GM19438 (cell line): ENCODE data around the gene CYP1B1.
"Not testable (repeated sequence)": the region's sequence is repeated elsewhere in the genome, so short reads cannot be mapped to it uniquely, and the experiment has no call there.

Experiments
- ATAC-seq: cut with Tn5 transposase; IDR thresholded peaks from one replicate; pipeline ENCODE4 v1.9.1; 2021; ENCODE audit warnings: low read depth; ENCODE audit not compliant: unreplicated experiment

The CYP1B1 gene

DNA sequence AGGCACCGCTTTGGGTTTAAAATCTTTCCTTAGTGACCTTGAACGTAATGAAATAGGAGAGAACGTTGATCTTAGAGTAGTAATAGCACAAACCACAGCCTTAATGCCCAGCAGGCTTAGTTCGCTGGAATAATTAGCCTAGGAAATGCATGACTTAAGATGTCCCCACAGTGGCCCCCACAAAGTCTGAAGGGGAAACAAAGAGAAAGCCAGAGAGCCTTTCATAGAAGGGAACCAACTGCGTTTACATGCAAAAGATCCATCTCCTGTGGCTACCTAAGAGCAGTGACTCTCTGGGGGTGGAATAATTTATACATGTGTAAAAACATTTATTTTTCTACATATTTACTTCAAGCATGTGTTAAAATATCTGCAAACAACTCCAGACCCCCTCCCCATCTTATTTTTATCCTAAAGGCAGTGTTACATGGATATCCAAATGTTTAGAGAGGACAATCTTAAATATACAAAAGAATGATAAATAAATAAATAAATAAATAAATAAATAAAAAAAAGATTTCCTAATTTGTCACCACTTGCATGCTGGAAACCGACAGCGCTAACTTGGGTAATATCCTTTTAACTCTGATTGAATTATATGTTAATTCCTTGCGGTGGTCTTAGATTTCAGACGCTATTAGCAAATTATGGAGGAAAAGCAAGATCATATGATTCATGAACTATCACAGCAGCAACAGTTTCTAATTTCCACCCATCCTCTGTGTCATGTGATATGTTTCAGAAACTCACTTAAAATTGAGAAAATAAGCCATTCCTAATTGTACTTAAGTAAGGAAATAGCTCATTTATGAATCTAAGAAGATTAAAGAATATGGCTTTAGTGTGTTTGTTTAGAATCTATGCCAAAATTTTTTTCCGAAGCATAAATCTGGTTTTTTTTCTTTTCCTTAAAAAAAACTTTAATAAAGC is 23.4 kb upstream of the CYP1B1 start:
- ATAC-seq, result no peak

DNA sequence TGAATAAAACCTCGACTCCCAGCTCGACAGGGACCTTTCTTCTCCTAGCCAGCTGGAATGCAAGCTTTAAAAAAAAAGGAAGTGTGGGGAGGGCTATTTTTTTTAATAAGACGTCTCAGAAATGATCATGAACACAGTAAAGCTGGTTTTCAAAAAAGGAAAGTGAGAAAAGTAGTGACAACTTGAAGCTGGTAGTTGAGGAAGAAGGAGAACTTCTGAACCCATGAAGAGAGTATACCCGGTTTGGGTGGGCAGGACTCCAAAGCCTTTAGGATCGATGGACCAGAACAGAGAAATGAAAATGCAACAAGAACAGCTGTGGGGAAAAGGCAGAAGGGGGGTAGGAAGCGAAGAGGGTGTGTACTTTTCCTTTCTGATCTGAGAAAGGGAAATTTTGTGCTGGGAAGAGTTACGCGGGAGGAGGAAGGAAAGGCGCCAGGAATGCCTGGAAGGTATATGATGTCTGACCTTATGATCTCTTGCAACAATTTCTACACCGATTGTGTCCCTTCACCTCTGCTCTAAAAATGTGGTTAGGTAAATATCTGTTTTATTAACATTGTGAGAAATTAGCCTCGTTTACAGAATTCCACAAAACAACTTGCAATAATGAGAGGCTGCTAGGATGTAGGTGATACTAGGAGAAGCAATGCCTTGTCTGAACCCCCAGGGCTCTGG is 22.6 kb upstream of the CYP1B1 start:
- no peak for ATAC-seq

DNA sequence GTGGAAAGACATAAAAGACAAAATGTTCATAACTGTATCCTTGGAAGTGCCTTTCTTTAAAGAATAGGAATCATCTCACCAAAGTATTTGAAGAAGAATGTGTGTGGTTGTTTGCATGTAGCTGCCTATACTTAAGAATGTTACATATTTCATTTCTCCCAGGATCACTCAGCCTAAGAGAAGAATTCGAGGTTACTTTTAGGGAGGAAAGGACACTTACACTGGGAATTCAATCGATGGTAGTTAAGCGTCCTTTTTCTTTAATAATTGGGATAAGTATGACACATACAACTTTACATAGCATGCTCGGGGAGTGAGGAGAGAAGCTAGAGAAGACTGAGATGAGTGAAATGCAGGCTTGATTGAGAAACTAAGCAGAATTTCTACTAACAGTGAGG is 22.0 kb upstream of the CYP1B1 start:
- ATAC-seq, result no peak

DNA sequence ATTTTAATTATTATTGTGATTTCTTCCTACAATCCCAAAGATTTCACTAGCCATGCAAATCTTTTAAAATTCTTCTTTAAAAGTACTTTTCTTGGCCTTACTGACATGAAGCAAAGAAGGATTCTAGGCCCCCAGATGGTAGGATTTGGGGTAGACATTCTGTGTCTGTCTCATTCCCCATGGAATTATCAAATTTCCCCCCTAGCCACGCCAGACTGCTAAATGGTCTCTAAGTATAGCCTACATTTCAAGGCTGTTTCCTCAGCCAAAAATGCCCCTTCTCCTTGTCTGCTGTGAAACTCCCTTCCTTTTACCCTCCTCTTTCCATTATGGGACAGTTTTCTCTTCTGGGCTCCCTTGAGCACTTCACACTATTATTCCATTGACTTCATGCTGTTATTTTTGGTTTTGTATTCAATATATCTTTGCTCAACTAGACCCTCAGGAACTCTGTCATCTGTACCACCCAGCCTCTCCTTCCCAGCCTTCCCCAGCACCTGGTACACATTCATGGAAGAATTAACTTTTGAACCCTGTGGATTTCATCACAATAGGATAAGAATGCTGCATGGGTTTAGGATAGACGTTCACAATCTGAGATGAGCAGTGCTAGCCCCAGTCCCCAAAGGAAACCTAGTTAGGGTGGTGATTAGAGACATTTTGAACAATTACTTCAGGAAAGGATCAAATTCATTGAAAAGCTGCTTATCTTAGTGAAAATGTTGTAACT is 21.5 kb upstream of the CYP1B1 start:
- ATAC-seq, result no peak

DNA sequence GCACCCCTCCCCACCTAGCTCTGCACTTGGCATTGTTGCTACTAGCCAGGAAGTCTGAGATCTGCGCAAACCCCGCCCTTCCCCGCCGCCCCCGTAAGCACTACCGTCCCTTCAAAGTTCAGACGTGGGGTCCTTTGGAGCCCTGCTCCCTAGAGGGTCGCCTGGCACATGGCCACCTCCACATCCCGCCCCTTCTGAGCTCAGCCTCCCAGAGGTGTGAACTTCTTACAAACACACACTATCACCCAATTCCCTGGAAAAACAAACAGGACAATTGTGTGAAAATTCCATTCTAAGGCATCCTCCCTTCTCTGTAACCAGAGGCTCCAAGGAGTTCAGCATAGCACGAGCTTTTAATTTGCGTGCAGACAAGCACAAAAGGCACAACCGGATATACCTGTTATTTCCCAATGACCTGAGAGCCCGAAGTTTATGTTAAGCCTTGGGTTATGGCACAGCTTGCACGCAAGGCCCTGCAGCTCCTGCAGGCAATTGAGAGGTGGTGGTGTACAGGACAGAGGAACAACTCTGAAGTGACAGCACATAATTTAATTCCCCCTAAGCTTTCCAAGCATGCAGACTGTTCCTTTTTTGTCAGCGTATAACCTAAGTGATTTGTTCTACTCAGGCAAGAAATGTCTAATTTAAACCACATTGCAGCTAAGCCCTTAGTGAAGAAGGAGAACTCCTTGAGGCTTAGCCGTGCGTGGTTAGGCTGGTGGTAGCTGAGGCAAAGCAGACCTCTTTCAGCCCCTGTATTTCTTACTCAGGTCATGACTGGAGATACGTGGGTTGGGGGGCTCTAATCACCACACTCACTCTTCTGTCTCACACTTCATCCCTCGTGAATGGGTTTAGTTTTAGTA is 20.3 kb upstream of the CYP1B1 start:
- no peak for ATAC-seq

DNA sequence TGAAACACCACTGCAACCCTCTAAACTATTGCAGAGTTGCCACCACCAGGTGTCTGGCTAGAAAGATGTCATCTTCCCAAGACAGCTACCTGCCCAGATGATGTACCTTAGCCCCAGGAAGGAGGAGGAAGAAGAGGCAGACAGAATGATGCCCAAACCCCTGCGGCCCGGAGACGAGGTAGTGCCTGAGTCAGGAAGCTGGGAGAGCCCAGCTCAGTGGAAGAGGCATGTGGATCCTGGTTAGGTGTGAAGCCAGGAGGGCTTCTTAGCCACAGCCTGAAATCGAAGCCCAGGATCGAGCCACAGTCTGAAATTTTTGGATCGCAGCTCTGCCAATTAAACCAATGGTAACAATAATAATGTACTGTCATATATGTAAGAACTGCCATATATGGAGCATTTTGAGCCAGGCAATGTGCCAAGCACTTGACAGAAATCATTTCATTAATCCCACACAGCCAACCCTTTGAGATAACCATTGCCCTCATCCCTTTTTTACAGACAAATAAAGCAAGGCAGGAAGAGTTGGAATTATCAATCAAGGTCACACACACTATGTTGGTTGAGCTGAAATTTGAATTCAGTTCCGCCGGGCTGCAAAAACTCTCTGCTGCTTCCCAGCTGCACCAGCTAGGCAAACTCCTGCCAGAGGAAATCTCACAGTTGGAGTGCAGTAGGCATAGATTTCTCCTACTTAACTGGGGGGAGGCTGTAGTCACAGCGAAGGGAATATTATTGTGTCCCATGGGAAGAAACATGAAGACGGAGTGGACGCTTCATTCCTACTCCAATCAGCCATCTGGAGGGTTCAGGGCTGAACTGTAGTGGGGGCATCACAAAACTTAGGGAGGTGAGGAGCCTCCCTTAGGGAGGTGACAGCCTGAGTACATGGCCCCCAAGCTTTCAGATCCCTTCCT is 19.4 kb upstream of the CYP1B1 start:
- no peak for ATAC-seq

DNA sequence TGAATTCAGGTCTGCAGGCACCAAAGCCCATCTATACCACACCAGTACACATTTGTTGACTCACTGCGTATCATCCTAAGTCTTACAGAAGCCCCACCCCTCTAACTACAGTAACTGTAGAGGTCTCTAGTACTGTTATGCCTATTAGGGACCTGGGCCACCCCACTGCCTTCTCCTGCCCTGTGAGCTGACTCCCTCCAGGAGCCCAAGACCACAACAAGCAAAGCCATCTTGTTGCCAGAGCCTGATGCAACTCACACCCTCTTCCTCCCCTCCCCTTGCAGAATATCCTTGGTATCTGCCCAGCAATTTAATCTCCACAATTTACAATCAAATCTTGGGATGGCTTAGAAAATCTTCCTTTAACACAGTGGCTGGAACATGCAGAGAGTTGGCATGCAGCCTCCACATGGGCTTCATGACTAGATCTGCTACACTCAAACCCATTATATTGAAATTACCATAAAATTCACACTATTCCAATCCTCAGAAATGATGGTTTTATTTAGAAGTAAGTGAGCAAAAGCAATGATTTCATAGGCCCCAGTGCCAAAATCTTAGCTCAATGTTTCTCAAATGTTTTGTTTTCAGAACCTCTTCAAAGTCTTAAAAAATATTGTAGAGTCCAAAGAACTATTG is 17.7 kb upstream of the CYP1B1 start:
- ATAC-seq, result no peak

DNA sequence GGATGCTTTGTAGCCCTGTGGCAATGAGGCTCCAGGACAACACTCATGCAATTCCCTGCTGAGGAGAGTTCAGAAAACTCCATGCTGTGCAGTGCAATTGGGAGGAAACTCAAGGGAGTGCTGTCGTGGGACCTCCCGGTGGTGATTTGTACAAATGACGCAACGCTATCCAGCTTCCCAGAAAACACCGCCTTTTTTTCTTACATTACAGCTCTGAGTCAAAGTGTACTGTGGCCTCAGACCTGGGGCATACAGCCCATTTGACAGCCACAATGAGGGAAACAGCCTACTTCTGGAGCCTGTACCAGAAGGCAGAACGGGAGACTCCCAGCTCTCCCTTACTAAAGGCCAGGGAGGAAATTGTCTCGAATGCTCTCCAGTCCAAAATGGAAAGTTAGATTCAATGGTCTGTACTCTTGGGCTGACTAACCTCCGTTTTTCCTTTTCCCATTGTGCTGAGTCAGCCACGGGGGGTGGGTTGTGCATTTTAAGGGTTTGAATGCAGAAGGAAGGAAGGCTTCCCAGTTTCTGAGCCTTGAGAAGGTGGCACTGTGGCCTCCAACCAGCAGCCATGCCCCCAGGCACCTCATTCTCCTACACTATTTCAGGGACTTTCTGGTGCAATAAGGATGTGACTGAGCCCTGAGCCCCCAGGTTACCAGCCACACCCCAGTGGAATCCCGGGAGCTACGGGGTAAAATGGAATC is 16.4 kb upstream of the CYP1B1 start:
- ATAC-seq, result no peak

DNA sequence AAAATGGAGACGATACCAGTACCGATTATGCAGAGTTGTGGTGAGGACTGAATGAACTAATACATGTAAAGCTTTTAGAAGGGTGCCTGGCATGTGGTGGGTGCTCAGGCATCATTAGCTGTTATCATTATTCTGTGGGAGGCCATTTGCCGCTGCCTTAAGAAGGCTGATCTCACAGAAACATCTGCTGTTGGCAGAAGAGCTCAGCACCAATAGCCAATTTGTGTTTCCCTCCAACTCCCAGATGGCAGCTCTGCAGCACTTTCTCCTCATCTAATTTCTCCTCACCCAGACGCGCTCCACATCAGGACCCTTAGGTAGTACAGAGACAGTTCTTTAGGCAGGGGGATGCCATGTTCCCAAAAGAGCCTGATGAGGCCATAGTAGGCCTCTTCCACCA is 15.8 kb upstream of the CYP1B1 start:
- no peak for ATAC-seq

DNA sequence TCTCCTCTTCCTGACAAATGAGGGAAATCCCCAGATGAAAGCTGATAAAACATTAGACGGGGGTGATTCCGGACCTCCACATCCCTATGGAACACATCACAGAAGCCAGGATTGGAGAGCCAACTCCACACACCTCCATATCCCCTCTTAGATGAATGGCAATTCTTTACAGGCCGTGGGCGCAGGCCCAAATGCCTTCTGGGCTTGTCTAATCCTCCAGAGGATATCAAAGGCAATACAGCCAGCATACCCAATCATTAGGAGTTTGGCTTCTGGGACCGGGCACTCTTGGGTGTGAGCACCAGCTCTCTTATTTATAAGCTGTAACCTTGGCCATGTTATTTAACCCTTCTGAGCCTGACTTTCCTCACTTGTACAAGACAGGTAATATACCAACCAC is 15.0 kb upstream of the CYP1B1 start:
- ATAC-seq, result no peak

DNA sequence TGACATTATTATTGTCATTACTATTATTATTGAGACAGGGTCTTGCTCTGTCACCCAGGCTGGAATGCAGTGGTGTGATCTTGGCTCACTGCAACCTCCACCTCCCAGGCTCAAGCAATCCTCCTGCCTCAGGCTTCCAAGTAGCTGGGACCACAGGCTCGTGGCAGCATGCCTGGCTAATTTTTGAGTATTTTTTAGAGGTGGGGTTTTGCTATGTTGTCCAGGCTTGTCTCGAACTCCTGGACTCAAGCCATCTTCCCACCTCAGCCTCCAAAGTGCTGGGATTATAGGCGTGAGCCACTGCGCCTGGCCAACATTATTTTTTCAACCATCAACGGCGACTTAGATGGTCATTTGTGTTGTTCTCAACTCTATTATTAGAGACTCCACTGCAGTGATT is 14.3 kb upstream of the CYP1B1 start:
- ATAC-seq, result not testable (repeated sequence)

DNA sequence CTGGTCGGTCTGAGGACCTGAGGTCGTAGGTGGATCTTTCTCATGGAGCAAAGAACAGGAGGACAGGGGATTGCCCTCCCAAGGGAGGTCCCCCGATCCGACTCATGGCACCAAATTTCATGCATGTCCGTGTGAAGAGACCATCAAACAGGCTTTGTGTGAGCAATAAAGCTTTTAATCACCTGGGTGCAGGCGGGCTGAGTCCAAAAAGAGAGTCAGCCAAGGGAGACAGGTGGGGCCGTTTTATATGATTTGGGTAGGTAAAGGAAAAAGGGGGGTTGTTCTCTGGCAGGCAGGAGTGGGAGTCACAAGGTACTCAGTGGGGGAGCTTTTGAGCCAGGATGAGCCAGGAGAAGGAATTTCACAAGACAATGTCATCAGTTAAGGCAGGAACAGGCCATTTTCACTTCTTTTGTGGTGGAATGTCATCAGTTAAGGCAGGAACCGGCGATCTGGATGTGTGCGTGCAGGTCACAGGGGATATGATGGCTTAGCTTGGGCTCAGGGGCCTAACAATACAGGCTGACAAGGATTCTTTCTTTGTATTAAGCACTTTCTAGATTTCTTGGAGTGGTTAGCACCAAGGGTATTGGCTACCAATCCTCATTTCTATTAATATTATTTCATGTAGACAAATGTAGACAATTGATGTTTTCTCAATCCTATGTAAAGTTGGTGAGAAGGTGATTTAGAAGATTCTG is 10.2 kb upstream of the CYP1B1 start:
- ATAC-seq, result not testable (repeated sequence)

DNA sequence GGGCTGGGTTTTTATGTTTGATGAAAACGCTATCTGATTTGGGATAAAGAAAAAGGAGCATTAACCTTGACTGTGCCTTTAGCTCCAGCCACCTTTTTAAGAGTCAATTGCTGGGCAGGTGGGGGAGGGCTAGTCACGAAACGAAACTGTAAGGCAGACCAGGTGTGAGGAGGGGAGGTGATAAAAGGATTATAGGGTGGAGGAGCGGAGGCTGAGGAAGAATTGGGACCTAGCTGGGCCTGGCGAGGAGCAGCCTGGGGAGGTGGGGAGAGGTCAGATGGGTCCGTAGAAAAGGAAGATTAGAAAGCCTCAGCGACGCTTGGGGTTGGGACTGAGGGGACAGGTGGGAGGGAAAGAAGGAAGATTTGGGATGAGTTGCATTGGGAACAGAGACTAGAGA is 8.6 kb upstream of the CYP1B1 start:
- ATAC-seq, result not testable (repeated sequence)

DNA sequence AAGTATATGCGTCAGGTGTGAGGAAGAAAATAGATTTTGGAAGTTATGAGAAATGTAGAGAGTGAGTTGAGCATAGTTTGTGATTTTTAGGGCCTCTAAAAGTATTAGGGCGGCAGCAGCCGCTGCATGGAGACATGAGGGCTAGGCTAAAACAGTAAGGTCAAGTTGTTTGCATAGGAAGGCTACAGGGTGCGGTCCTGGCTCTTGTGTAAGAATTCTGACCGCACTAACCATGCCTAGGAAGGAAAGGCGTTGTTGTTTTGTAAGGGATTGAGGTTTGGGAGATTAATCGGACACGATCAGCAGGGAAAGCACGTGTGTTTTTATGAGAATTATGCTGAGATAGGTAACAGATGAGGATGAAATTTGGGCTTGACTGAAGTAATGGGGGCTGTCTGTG is 6.8 kb upstream of the CYP1B1 start:
- not testable (repeated sequence) for ATAC-seq

DNA sequence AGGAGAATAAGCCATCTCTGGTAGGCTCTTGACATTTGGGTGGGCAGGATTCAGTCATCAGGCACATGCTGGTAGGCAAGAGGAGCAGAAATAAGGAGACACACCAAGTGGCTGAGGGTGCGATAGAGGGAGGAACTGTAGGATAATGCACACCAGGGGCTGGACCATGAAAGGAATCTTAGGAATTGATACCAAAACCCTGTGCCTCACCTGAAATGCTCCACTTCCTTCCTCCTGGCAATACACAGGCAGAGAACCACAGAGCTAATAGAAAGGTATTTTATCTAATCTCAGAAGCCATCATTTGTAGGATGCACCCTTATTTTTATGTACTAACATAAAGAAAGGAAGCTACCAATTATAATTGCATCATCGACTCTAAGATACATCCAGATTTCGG is 4.4 kb upstream of the CYP1B1 start:
- no peak for ATAC-seq

DNA sequence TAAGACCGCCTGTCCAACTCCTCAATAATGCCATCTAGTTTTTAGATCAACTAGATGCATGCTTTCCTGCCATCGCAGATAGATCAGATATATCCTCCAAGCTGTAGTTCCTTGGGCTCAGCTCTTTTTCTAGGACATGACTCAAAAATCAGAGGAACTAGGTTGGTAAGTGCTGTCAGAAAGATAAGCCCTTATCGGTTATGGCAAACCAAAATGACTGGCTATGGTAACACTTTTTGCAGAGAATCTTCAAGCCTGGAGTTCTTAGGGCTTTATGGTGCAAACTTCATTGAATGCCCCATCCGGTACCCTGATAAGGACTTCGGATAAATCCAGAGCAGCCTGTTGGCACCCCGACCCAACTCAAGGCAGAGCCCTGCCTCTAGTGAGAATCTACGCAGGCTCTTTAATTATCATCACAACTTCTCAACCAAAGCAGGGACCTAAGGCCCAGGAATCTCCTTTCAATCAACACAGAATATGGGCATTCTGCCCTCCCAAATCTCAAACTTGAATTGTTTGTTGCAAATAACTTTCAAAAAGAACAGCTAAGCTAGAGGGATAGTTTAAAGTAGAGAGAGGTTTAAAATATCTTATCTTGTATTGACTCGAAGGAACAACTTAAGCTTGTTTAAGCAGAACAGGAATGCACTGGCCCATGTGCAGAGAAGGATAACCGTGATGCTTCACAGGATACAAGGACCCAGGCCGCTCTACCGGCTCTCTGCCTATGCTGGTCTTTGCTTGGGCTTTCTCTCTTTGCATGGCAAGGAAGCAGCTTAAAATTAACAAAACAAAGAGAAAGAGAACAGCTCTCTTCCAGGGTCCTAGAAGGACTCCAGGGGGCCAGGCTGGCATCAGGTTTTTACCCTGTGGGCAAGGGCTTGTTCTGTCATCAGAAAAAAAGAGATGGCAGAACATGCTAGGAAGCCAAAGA is 3.4 kb upstream of the CYP1B1 start:
- no peak for ATAC-seq

DNA sequence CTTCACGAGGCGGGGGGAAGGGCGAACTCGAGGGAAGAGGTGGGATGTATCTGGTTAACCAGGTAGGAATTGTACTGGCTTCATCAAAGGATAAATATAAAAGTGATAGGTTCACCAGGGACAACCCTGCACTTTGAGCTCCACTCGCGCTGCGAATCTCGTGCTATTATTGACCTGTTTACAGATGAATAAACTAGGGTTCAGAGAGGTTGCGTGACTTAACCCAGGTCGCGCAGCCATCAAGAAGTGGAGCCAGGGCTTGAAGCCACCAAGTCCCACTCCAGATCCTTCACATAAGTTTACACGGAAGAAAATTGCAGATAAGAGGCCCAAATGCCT is 1.4 kb upstream of the CYP1B1 start:
- no peak for ATAC-seq
